Measurements from ENCODE around the gene MMP19.
"Not testable (repeated sequence)": the region's sequence is repeated elsewhere in the genome, so short reads cannot be mapped to it uniquely, and the experiment has no call there.

Gene MMP19

GRCh38 chr12:55843431-55843830 lies 695 bp upstream of the MMP19 start:
- DNase-seq = no peak

- no peak for DNase-seq
These were observed 2.0 kb downstream of the MMP19 start for GRCh38 chr12:55840581-55841351.

- DNase-seq = no peak
These were observed 3.2 kb downstream of the MMP19 start for GRCh38 chr12:55839345-55840140.

GRCh38 chr12:55838361-55838760 lies 4.4 kb downstream of the MMP19 start:
- no peak for DNase-seq

- not testable (repeated sequence) for DNase-seq
These were observed 8.3 kb downstream of the MMP19 start for GRCh38 chr12:55834400-55834799.

GRCh38 chr12:55833056-55833455 lies 9.7 kb downstream of the MMP19 start:
- DNase-seq = no peak

- no peak for DNase-seq
These were observed 11.3 kb downstream of the MMP19 start for GRCh38 chr12:55831447-55831815.

- peak; percentile 38 for DNase-seq
These were observed 11.9 kb downstream of the MMP19 start for GRCh38 chr12:55830601-55831446.

GRCh38 chr12:55829967-55830600 lies 12.7 kb downstream of the MMP19 start:
- no peak for DNase-seq

- no peak for DNase-seq
These were observed 14.4 kb downstream of the MMP19 start for GRCh38 chr12:55828357-55828756.

- no peak for DNase-seq
These were observed 14.9 kb downstream of the MMP19 start for GRCh38 chr12:55827806-55828205.

- no peak for DNase-seq
These were observed 18.0 kb downstream of the MMP19 start for GRCh38 chr12:55824726-55825125.

GRCh38 chr12:55823419-55823818 lies 19.3 kb downstream of the MMP19 start:
- DNase-seq = no peak

GRCh38 chr12:55822228-55822627 lies 20.5 kb downstream of the MMP19 start:
- DNase-seq = no peak

GRCh38 chr12:55820679-55821078 lies 22.1 kb downstream of the MMP19 start:
- no peak for DNase-seq

GRCh38 chr12:55818886-55819285 lies 23.9 kb downstream of the MMP19 start:
- DNase-seq = no peak

- DNase-seq = no peak
These were observed 24.5 kb downstream of the MMP19 start for GRCh38 chr12:55818140-55818728.

- DNase-seq = peak; percentile 93
These were observed 25.2 kb downstream of the MMP19 start, which contains the start of the genes ORMDL2 and SARNP for GRCh38 chr12:55817345-55818139. Gene ORMDL2, plus strand, starts transcription at chr12:55818041. Its CDS starts 959 bp downstream, at chr12:55819000. Gene SARNP, minus strand, starts transcription at chr12:55817724. Its CDS starts 23 bp downstream, at chr12:55817701.

GRCh38 chr12:55816881-55817344 lies 25.8 kb downstream of the MMP19 start:
- no peak for DNase-seq

GRCh38 chr12:55815473-55815872 lies 27.3 kb downstream of the MMP19 start:
- DNase-seq = no peak

GRCh38 chr12:55814257-55814656 lies 28.5 kb downstream of the MMP19 start:
- no peak for DNase-seq
